Neural crest cell (in vitro differentiated cells): Measurements from ENCODE around the gene RIPOR1. TPM values are rescaled to one million over a fixed set of nuclear protein-coding genes. Genes with fewer than 3 reads are reported as not detected.

Experiments used
- DNase-seq: peaks from one replicate; pipeline ENCODE4 v3.0.0; 2021; ENCODE audit warnings: low read depth, mixed read lengths, low spot score
- H3K27ac Mint-ChIP-seq: one replicate; pipeline ENCODE4 v1.8.0; 2021; ENCODE audit warnings: mild to moderate bottlenecking, mixed read lengths; ENCODE audit not compliant: unreplicated experiment
- H3K27me3 Mint-ChIP-seq: 2 replicates; pipeline ENCODE4 v1.8.0; 2021; ENCODE audit warnings: low read depth, mild to moderate bottlenecking, mixed read lengths
- H3K36me3 Mint-ChIP-seq: 2 replicates; pipeline ENCODE4 v1.8.0; 2021; ENCODE audit warnings: low read depth, mild to moderate bottlenecking, mixed read lengths
- H3K4me1 Mint-ChIP-seq: 2 replicates; pipeline ENCODE4 v1.8.0; 2021; ENCODE audit warnings: mixed read lengths
- H3K4me3 Mint-ChIP-seq: one replicate; pipeline ENCODE4 v1.8.0; 2021; ENCODE audit warnings: mild to moderate bottlenecking, mixed read lengths
- H3K9me3 Mint-ChIP-seq: 2 replicates; pipeline ENCODE4 v1.8.0; 2021; ENCODE audit warnings: mixed read lengths
- total RNA-seq: library from RNA; stranded (reverse); gene quantifications from 2 replicates; pipeline ENCODE4 v1.2.1, GENCODE V29; 2021
- TF ChIP-seq, protein P1 (sequence below): fragments of 200-600 bp; sonication (generic); conservative IDR thresholded peaks from 2 replicates; pipeline ENCODE4 v1.5.0; 2021; ENCODE audit warnings: antibody characterized with exemption, mild to moderate bottlenecking

Gene RIPOR1
- total RNA-seq, 1 donor from 2014 or later = 60.6 TPM

DNA sequence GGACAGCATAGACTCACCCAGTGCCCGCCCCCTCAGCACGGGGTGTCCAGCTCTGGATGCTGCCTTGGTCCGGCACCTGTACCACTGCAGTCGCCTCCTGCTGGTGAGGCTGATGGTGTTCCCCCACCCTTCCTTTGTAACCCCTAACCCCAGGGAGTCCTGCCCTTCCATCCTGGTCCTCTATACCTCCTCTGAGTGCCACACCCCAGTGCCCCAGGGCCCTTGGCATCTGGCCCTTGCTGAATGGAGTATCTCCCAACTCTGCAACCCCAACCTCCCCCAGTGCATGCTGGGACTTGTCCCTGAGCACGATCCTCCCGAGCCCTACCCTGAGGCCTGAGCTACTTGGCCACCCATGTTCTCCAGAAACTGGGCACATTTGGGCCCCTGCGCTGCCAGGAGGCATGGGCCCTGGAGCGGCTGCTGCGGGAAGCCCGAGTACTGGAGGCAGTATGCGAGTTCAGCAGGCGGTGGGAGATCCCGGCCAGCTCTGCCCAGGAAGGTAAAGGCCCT, 15.8 kb downstream of the RIPOR1 start:
- peaks cover 10% of the 10 kb centered on the region for H3K36me3 Mint-ChIP-seq
- H3K27ac Mint-ChIP-seq = no peak overlapping the region
- peaks cover 8% of the 10 kb centered on the region for H3K27me3 Mint-ChIP-seq
- H3K4me3 Mint-ChIP-seq = peak overlapping the region; percentile 61
- no peaks in the 10 kb centered on the region for H3K9me3 Mint-ChIP-seq
- no peak for DNase-seq
- TF ChIP-seq, protein P1, sequence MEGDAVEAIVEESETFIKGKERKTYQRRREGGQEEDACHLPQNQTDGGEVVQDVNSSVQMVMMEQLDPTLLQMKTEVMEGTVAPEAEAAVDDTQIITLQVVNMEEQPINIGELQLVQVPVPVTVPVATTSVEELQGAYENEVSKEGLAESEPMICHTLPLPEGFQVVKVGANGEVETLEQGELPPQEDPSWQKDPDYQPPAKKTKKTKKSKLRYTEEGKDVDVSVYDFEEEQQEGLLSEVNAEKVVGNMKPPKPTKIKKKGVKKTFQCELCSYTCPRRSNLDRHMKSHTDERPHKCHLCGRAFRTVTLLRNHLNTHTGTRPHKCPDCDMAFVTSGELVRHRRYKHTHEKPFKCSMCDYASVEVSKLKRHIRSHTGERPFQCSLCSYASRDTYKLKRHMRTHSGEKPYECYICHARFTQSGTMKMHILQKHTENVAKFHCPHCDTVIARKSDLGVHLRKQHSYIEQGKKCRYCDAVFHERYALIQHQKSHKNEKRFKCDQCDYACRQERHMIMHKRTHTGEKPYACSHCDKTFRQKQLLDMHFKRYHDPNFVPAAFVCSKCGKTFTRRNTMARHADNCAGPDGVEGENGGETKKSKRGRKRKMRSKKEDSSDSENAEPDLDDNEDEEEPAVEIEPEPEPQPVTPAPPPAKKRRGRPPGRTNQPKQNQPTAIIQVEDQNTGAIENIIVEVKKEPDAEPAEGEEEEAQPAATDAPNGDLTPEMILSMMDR = no peak
- H3K4me1 Mint-ChIP-seq = peaks cover 6% of the 10 kb centered on the region

DNA sequence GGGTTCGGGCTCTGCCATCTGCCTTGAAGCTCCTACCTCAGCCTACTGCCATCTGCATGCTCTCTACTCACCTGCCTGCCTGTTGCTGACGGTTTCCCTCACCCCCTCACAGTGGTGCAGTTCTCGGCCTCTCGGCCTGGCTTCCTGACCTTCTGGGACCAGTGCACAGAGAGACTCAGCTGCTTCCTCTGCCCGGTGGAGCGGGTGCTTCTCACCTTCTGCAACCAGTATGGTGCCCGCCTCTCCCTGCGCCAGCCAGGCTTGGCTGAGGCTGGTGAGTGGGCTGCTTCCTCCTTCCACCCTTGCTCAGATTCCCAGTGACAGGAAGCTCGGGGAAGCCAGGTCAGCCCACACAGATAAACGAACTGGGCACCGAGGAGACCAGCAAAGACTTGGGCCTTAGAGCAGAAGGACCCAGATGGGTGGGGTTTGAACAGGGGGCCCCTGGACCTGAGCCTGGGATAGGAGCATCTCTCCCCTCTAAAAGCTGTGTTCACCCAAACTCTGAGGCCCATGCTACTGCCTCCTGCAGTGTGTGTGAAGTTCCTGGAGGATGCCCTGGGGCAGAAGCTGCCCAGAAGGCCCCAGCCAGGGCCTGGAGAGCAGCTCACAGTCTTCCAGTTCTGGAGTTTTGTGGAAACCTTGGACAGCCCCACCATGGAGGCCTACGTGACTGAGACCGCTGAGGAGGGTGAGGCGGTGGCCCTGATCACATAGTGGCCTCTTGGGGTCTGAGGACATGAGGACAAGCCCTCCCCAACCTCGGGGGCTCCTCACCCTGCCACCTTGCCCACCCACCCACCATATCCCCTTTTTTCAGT, 16.4 kb downstream of the RIPOR1 start:
- Mint-ChIP-seq H3K36me3 (peaks cover 10% of the 10 kb centered on the region), H3K27ac (no peak overlapping the region), H3K4me3 (no peak overlapping the region), H3K27me3 (peaks cover 7% of the 10 kb centered on the region), H3K4me1 (peaks cover 9% of the 10 kb centered on the region), H3K9me3 (no peaks in the 10 kb centered on the region)
- TF ChIP-seq, protein P1 = no peak
- DNase-seq = no peak

DNA sequence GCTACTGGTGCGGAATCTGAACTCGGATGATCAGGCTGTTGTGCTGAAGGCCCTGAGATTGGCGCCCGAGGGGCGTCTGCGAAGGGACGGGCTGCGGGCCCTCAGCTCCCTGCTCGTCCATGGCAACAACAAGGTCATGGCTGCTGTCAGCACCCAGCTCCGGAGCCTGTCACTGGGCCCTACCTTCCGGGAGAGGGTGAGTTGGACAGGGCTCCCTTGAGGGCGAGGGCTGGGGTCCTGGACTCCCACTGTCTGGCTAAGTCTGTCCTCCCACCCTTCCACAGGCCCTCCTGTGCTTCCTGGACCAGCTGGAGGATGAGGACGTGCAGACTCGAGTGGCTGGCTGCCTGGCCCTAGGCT, 17.0 kb downstream of the RIPOR1 start:
- H3K27ac Mint-ChIP-seq = no peak overlapping the region
- H3K4me3 Mint-ChIP-seq = no peak overlapping the region
- peaks cover 7% of the 10 kb centered on the region for H3K27me3 Mint-ChIP-seq
- H3K36me3 Mint-ChIP-seq = peaks cover 9% of the 10 kb centered on the region
- TF ChIP-seq, protein P1 = no peak
- H3K4me1 Mint-ChIP-seq = peaks cover 7% of the 10 kb centered on the region
- DNase-seq = no peak
- no peaks in the 10 kb centered on the region for H3K9me3 Mint-ChIP-seq

DNA sequence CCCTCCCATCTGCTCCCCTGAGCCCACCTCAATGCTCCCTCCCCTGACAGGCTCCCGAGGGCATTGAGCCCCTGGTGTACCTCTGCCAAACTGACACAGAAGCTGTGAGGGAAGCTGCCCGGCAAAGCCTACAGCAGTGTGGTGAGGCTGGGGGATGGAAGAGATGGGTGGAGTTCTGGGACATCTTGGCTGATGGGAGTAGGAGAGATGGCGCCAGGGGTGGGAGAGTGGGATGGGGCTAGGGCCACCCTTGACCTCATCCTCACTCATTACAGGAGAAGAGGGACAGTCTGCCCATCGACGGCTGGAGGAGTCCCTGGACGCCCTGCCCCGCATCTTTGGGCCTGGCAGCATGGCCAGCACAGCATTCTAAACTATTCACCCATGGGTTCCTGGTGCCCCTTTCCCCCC, 17.5 kb downstream of the RIPOR1 start:
- H3K9me3 Mint-ChIP-seq = no peaks in the 10 kb centered on the region
- no peak overlapping the region for H3K27ac Mint-ChIP-seq
- peaks cover 6% of the 10 kb centered on the region for H3K36me3 Mint-ChIP-seq
- peaks cover 7% of the 10 kb centered on the region for H3K27me3 Mint-ChIP-seq
- DNase-seq = no peak
- H3K4me1 Mint-ChIP-seq = peaks cover 3% of the 10 kb centered on the region
- TF ChIP-seq, protein P1 = no peak
- H3K4me3 Mint-ChIP-seq = no peak overlapping the region

DNA sequence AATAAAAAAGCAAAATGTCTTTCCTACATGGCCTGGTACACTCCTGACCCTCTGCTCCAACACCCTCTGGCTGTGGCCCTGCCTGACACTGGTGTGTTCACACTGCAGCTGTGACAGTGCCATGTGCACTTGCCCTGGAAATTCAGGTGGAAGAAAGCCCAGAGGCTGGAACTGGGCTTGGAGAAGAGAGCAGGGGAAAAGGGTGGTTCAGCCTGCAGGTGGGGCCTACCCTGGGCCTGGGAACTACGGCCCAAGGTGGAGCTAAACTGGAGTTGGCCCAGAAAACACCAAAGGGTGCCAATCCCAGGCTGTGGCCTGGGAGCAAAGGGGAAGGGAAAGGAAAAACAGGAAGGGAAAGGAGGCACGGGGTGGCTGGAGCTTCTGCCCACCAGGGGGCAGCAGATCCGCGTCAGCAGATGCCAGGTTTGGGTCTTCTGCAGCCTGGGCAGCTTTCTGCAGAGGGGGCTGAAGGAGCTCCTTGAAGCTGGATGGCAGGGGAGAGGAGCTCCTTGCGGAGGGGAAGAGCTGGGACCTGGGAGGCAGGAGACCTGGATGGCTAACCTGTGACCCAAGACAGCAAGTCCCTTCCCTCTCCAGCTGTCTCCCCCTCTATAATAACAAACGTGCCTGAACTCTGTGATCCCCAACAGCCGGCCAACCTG, 18.3 kb downstream of the RIPOR1 start:
- Mint-ChIP-seq H3K4me1 (peaks cover 3% of the 10 kb centered on the region), H3K4me3 (peak overlapping the region; percentile 57), H3K36me3 (peaks cover 4% of the 10 kb centered on the region), H3K27me3 (peaks cover 7% of the 10 kb centered on the region), H3K27ac (peak overlapping the region; percentile 57), H3K9me3 (no peaks in the 10 kb centered on the region)
- TF ChIP-seq, protein P1 = peak; percentile 96
- peak; percentile 79 for DNase-seq
